ENCODE data around the gene RASA2.

RASA2 gene, protein sequence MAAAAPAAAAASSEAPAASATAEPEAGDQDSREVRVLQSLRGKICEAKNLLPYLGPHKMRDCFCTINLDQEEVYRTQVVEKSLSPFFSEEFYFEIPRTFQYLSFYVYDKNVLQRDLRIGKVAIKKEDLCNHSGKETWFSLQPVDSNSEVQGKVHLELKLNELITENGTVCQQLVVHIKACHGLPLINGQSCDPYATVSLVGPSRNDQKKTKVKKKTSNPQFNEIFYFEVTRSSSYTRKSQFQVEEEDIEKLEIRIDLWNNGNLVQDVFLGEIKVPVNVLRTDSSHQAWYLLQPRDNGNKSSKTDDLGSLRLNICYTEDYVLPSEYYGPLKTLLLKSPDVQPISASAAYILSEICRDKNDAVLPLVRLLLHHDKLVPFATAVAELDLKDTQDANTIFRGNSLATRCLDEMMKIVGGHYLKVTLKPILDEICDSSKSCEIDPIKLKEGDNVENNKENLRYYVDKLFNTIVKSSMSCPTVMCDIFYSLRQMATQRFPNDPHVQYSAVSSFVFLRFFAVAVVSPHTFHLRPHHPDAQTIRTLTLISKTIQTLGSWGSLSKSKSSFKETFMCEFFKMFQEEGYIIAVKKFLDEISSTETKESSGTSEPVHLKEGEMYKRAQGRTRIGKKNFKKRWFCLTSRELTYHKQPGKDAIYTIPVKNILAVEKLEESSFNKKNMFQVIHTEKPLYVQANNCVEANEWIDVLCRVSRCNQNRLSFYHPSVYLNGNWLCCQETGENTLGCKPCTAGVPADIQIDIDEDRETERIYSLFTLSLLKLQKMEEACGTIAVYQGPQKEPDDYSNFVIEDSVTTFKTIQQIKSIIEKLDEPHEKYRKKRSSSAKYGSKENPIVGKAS

DNA sequence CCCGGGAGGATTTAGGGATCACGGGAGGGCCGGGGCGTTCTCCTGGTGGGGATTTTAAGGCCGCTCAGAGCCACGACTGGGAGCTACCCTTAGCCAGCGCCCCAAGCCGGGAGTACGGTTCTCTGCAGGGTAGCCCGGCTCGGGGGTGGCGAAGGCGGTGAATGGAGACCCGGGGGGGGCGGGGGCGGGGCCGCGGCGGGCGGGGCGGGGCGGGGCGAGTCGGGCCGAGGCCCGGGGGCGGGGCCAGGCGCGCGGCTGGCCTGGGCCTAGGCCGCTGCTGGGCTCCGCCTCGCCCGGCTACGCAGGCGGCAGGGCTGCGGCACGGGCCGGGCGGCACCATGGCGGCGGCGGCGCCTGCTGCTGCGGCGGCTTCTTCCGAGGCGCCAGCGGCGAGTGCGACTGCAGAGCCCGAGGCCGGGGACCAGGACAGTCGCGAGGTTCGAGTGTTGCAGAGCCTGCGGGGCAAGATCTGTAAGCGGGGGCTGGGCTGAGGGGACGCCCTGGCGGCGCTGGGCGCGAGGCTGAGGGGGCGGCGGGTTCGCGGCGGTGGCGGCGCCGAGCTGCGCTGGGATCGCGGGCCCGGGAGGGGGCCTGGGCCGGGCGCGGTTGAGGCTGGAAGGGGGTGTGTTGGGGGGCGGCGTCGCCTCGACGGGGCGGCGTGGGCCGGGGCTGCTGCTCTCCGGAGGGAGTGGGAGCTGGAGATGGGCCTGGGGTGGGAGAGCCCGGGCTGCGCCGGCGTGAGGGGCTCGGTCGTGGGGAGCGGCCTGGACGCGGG lies at the start of gene RASA2:
Gene RASA2 (plus strand): TSS at position 282 of the 775 bp plus-strand sequence. CDS start 57 bp downstream, at position 339.
- Histone ChIP-seq H3K4me2 (peak within 1 kb of the TSS; percentile 73 to 98 (median 90)), H3K27me3 (peaks cover 0 to 7% (median 0%) of the 10 kb centered on the region in 11 experiments; a peak in 3 of 22 replicates), H3K9ac (peak within 1 kb of the TSS; percentile 90 to 98 (median 94)), H3K9me3 (replicated peaks in 1 of 11) (peaks cover 0 to 30% (median 0%) of the 10 kb centered on the region in 11 experiments; a peak in 6 of 22 replicates), H3K27ac (peak within 1 kb of the TSS; percentile 87 to 96 (median 92)), H3K4me1 (peaks cover 27 to 85% (median 65%) of the 10 kb centered on the region in 10 experiments), H3K4me3 (peak within 1 kb of the TSS; percentile 79 to 91 (median 88)), H3K36me3 (peaks cover 0 to 24% (median 7%) of the 10 kb centered on the region in 11 experiments; a peak in 6 of 22 replicates), H4K20me1 (peaks cover 19 to 42% (median 40%) of the 10 kb centered on the region in 11 experiments; a peak in 20 of 22 replicates)
- TF ChIP-seq Cebpa-rat (IDR thresholded peaks at IDR 0.05) = no peak

DNA sequence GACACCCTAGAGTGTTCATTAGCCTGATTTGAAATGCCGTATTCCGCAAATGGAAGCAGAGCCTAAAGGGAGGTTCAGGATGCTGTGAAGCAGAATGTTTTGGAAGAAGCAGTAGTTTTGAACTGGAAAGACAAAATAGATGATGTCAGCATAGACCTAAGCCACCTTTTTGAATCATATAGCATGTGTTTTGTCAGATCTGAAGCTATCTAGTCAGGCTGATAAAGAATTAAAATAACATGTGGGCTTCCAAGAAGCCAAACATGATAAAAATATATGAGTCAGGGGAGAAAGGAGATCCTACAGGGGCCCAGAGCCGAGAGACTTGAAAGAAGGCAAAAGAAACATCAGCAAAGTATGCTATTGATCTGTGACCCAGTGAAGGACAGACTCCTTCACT lies 47.2 kb upstream of the RASA2 start:
- Histone ChIP-seq H3K9me3 (replicated peaks in 1 of 11) (no peaks in the 10 kb centered on the region), H3K4me3 (no peak overlapping the region), H3K9ac (no peak overlapping the region), H4K20me1 (no peaks in the 10 kb centered on the region), H3K4me2 (no peak overlapping the region), H3K27me3 (no peaks in the 10 kb centered on the region), H3K27ac (no peak overlapping the region), H3K4me1 (peaks cover 5 to 11% (median 8%) of the 10 kb centered on the region in 10 experiments; a peak in 15 of 20 replicates), H3K36me3 (peaks cover 0 to 22% (median 0%) of the 10 kb centered on the region in 11 experiments; a peak in 4 of 22 replicates)
- no peak for TF ChIP-seq Cebpa-rat (IDR thresholded peaks at IDR 0.05)

DNA sequence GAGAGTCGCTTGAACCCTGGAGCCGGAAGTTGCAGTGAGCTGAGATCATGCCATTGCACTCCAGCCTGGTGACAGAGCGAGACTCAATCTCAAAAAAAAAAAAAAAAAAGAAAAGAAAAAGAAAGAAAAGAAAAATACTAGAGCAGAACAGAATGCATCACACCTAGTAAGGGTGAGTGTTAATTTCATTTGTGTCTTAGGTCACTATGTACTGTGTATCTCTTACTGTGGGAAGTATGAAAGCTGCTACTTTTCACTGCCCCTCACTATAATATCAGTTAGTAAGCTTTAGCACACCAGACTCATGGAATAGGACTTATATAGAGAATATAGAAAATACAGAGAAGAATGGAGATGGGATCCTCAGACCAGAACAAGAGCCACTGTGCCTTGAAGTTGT lies 45.9 kb upstream of the RASA2 start:
- Histone ChIP-seq H3K27me3 (no peaks in the 10 kb centered on the region), H3K27ac (no peak overlapping the region), H3K4me1 (peaks cover 5 to 11% (median 8%) of the 10 kb centered on the region in 10 experiments; a peak in 15 of 20 replicates), H3K4me2 (peak overlapping the region in 2 of 11 experiments; percentile 41 to 50; a peak in 5 of 22 replicates), H3K9ac (no peak overlapping the region), H3K9me3 (replicated peaks in 1 of 11) (no peaks in the 10 kb centered on the region), H3K4me3 (no peak overlapping the region), H3K36me3 (peaks cover 0 to 25% (median 0%) of the 10 kb centered on the region in 11 experiments; a peak in 4 of 22 replicates), H4K20me1 (no peaks in the 10 kb centered on the region)
- no peak for TF ChIP-seq Cebpa-rat (IDR thresholded peaks at IDR 0.05)

DNA sequence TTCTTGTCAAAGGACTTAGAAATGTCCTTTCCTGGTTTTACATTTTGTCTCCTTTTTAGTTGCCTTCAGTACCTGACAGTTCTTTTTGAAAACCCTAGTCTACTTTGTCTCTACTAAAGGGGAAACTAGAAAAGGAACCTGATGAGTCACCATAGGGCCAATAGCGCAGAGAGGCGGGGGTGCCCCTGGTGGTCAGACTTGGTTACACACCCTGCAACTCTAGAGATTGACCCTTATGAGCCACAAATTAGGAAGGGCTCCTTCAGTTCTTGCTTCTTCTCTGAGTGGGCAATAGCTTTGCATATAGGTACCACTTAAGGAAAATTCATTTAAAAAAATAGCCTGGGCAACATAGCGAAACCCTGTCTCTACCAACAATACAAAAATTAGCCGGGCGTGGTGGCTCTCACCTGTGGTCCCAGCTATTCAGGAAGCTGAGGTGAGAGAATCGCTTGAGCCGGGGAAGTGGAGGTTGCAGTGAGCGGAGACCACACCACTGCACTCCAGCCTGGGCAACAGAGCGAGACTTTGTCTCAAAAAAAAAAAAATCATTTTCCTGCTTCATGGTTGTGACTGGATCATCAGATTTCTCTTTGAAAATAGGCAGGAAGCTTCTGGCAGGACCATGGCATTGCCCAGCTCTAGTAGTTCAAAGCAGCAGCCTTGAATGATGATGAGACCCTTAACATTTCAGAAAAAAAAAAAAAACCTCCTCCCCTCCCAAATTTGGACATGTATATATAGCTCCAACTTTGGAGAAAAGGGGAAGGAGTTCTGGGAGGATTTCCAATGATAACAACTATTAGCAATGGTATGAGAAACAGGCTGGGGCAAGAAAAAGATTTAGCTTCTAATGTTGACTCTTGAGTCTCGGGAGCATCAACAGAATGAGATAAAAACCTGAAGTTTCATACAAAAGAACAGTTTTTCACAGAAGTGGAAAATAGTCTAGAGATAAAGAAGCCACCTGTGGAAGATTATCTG lies 45.2 kb upstream of the RASA2 start:
- H4K20me1 ChIP-seq = no peaks in the 10 kb centered on the region
- no peak overlapping the region for H3K9ac ChIP-seq
- no peak overlapping the region for H3K27ac ChIP-seq
- peaks cover 5 to 11% (median 8%) of the 10 kb centered on the region in 10 experiments; a peak in 15 of 20 replicates for H3K4me1 ChIP-seq
- no peak for TF ChIP-seq Cebpa-rat (IDR thresholded peaks at IDR 0.05)
- H3K36me3 ChIP-seq = peaks cover 0 to 25% (median 0%) of the 10 kb centered on the region in 11 experiments; a peak in 4 of 22 replicates
- peak overlapping the region; percentile 7 to 56 (median 40); a peak in 17 of 22 replicates for H3K4me2 ChIP-seq
- H3K4me3 ChIP-seq = no peak overlapping the region
- H3K9me3 ChIP-seq (replicated peaks in 1 of 11) = no peaks in the 10 kb centered on the region
- no peaks in the 10 kb centered on the region for H3K27me3 ChIP-seq

DNA sequence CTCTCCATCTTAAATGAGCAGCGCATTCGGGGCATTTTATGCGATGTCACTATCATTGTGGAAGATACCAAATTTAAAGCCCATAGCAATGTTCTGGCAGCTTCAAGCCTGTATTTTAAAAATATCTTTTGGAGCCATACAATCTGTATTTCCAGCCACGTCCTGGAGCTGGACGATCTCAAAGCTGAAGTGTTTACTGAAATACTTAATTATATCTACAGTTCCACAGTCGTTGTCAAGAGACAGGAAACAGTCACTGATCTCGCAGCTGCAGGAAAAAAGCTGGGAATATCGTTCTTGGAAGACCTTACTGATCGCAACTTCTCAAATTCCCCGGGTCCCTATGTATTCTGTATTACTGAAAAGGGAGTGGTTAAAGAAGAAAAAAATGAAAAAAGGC lies 44.4 kb upstream of the RASA2 start:
- no peaks in the 10 kb centered on the region for H4K20me1 ChIP-seq
- H3K4me2 ChIP-seq = no peak overlapping the region; a peak in 1 of 22 replicates
- H3K27ac ChIP-seq = no peak overlapping the region
- no peak for TF ChIP-seq Cebpa-rat (IDR thresholded peaks at IDR 0.05)
- no peaks in the 10 kb centered on the region for H3K27me3 ChIP-seq
- peaks cover 0 to 25% (median 0%) of the 10 kb centered on the region in 11 experiments; a peak in 4 of 22 replicates for H3K36me3 ChIP-seq
- H3K9me3 ChIP-seq (replicated peaks in 1 of 11) = no peaks in the 10 kb centered on the region
- no peak overlapping the region for H3K9ac ChIP-seq
- peaks cover 5 to 11% (median 8%) of the 10 kb centered on the region in 10 experiments; a peak in 15 of 20 replicates for H3K4me1 ChIP-seq
- no peak overlapping the region for H3K4me3 ChIP-seq

DNA sequence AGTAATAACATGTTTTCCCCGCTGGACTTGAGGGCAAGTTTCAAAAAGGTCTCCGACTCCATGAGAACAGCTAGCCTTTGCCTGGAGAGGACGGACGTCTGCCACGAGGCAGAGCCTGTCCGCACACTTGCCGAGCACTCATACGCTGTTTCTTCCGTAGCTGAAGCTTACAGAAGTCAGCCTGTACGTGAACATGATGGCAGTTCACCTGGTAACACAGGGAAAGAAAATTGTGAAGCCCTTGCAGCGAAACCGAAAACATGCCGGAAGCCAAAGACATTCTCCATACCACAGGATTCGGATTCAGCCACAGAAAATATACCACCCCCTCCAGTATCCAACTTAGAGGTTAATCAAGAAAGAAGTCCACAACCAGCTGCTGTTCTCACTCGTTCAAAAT lies 43.9 kb upstream of the RASA2 start:
- peaks cover 5 to 11% (median 8%) of the 10 kb centered on the region in 10 experiments; a peak in 15 of 20 replicates for H3K4me1 ChIP-seq
- H3K27me3 ChIP-seq = no peaks in the 10 kb centered on the region
- H3K27ac ChIP-seq = no peak overlapping the region
- H3K9me3 ChIP-seq (replicated peaks in 1 of 11) = no peaks in the 10 kb centered on the region
- H3K9ac ChIP-seq = no peak overlapping the region
- no peak overlapping the region for H3K4me2 ChIP-seq
- H3K4me3 ChIP-seq = no peak overlapping the region
- no peaks in the 10 kb centered on the region for H4K20me1 ChIP-seq
- no peak for TF ChIP-seq Cebpa-rat (IDR thresholded peaks at IDR 0.05)
- peaks cover 0 to 25% (median 0%) of the 10 kb centered on the region in 11 experiments; a peak in 4 of 22 replicates for H3K36me3 ChIP-seq

DNA sequence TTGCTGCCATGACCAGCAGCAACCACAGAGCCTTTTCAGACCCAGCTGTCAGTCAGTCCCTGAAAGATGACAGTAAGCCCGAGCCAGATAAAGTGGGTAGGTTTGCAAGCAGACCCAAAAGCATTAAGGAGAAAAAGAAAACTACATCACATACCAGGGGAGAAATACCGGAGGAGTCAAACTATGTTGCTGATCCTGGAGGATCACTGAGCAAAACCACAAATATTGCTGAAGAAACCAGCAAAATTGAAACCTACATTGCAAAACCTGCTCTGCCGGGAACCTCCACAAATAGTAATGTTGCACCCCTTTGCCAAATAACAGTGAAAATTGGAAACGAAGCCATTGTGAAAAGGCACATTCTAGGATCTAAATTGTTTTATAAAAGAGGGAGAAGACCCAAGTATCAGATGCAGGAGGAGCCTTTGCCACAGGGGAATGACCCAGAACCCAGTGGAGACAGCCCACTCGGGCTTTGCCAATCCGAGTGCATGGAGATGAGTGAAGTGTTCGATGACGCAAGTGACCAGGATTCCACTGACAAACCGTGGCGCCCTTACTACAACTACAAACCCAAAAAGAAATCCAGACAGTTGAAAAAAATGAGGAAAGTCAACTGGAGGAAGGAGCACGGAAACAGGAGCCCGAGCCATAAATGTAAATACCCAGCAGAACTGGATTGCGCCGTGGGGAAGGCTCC lies 42.1 kb upstream of the RASA2 start:
- Histone ChIP-seq H4K20me1 (no peaks in the 10 kb centered on the region), H3K9ac (no peak overlapping the region), H3K27me3 (no peaks in the 10 kb centered on the region), H3K9me3 (replicated peaks in 1 of 11) (no peaks in the 10 kb centered on the region), H3K4me3 (no peak overlapping the region), H3K4me2 (no peak overlapping the region), H3K36me3 (peaks cover 0 to 25% (median 0%) of the 10 kb centered on the region in 11 experiments; a peak in 4 of 22 replicates), H3K4me1 (peaks cover 5 to 11% (median 8%) of the 10 kb centered on the region in 10 experiments; a peak in 15 of 20 replicates), H3K27ac (no peak overlapping the region)
- no peak for TF ChIP-seq Cebpa-rat (IDR thresholded peaks at IDR 0.05)

Data from BLaER1 treated with 17β-estradiol and CSF1 and Interleukin-3, amounts not matched to agents 10 nM and 100 nM (cell line).